GM21528 (cell line): ENCODE results near the gene ZBTB7B.

ENCODE experiments used
- ATAC-seq: cut with Tn5 transposase; IDR thresholded peaks from one replicate; pipeline ENCODE4 v1.9.1; 2021; ENCODE audit warnings: mild to moderate bottlenecking, moderate library complexity; ENCODE audit not compliant: unreplicated experiment, low FRiP score

ZBTB7B gene

GRCh38 chr1:155001675-155002463 is 733 bp upstream of the ZBTB7B start:
- ATAC-seq: peak; percentile 50

GRCh38 chr1:155003227-155003765 is 694 bp downstream of the ZBTB7B start:
- ATAC-seq: no peak

GRCh38 chr1:155003766-155004351 is 1.3 kb downstream of the ZBTB7B start:
- no peak for ATAC-seq

- no peak for ATAC-seq
Observed at GRCh38 chr1:155004352-155005075, 1.9 kb downstream of the ZBTB7B start.

GRCh38 chr1:155005076-155006011 is 2.7 kb downstream of the ZBTB7B start:
- ATAC-seq: no peak

GRCh38 chr1:155006601-155007101 is 4.0 kb downstream of the ZBTB7B start:
- ATAC-seq: no peak

GRCh38 chr1:155007251-155007828 is 4.7 kb downstream of the ZBTB7B start:
- no peak for ATAC-seq

GRCh38 chr1:155008015-155008941 is 5.7 kb downstream of the ZBTB7B start:
- no peak for ATAC-seq

GRCh38 chr1:155009221-155009711 is 6.7 kb downstream of the ZBTB7B start:
- ATAC-seq: no peak

GRCh38 chr1:155009742-155010141 is 7.1 kb downstream of the ZBTB7B start:
- ATAC-seq: no peak

GRCh38 chr1:155010211-155010918 is 7.8 kb downstream of the ZBTB7B start:
- ATAC-seq: no peak

- no peak for ATAC-seq
Observed at GRCh38 chr1:155011004-155011416, 8.4 kb downstream of the ZBTB7B start.

- no peak for ATAC-seq
Observed at GRCh38 chr1:155011437-155012025, 8.9 kb downstream of the ZBTB7B start.

- ATAC-seq: no peak
Observed at GRCh38 chr1:155012026-155012546, 9.5 kb downstream of the ZBTB7B start.

GRCh38 chr1:155012776-155013602 is 10.4 kb downstream of the ZBTB7B start:
- no peak for ATAC-seq

GRCh38 chr1:155013632-155014031 is 11.0 kb downstream of the ZBTB7B start:
- no peak for ATAC-seq
